AG09309 (cell line): Measurements from ENCODE around the gene SPDEF.
A peak's percentile ranks its signal among the peaks of the same experiment; 100 is the strongest.

Experiments used
- DNase-seq: peaks from one replicate; pipeline ENCODE4 v3.0.0-alpha.2; 2010; ENCODE audit warnings: low read depth
- H3K4me3 ChIP-seq: 2 replicates; pipeline ENCODE4 v1.5.1; 2011; ENCODE audit warnings: mild to moderate bottlenecking, low read depth, low read length, moderate library complexity; ENCODE audit not compliant: control insufficient read depth
- CTCF ChIP-seq: IDR thresholded peaks from 2 replicates; pipeline ENCODE4 v1.5.1; 2011; ENCODE audit warnings: mild to moderate bottlenecking, low read depth, low read length, inconsistent platforms; ENCODE audit not compliant: insufficient read depth, control insufficient read depth; ENCODE audit errors: missing control alignments

SPDEF gene

GRCh38 chr6:34526992-34527728 is 29.0 kb downstream of the SPDEF start:
- peak; percentile 75 for TF ChIP-seq CTCF
- peak; percentile 41 for DNase-seq
- H3K4me3 ChIP-seq: no peak overlapping the region

- no peak for TF ChIP-seq CTCF
- no peak for DNase-seq
- no peak overlapping the region for H3K4me3 ChIP-seq
These were observed 29.7 kb downstream of the SPDEF start for GRCh38 chr6:34526241-34526972.

- no peak for DNase-seq
- TF ChIP-seq CTCF: no peak
- no peak overlapping the region for H3K4me3 ChIP-seq
These were observed 30.5 kb downstream of the SPDEF start for GRCh38 chr6:34525431-34526175.

GRCh38 chr6:34524971-34525370 is 31.2 kb downstream of the SPDEF start:
- no peak for DNase-seq
- TF ChIP-seq CTCF: no peak
- no peak overlapping the region for H3K4me3 ChIP-seq

GRCh38 chr6:34524499-34524898 is 31.6 kb downstream of the SPDEF start:
- DNase-seq: no peak
- no peak overlapping the region for H3K4me3 ChIP-seq
- TF ChIP-seq CTCF: no peak

- H3K4me3 ChIP-seq: no peak overlapping the region
- TF ChIP-seq CTCF: no peak
- no peak for DNase-seq
These were observed 32.5 kb downstream of the SPDEF start for GRCh38 chr6:34523441-34524206.
